ENCODE data around the gene ZNF439. TPM values are rescaled to one million over a fixed set of nuclear protein-coding genes. Genes with fewer than 3 reads are reported as not detected.

ZNF439 gene
- total and polyA plus RNA-seq, 2 of the 13 experiments (the other 11 are each of a cell fraction or from before 2014, with no cell fraction given): 2.9 to 4.9 TPM

GRCh38 chr19:11806354-11807098 lies 42.0 kb upstream of the ZNF439 start:
- Histone ChIP-seq H3K9me3 (ENCODE audit: low read length) (no peaks in the 10 kb centered on the region), H3K79me2 (ENCODE audit: insufficient read depth, low read length) (no peaks in the 10 kb centered on the region), H3K27ac (ENCODE audit: extremely low read length, insufficient read depth, low read length) (no peak overlapping the region), H2AFZ (ENCODE audit: low read length) (no peak overlapping the region), H3K4me1 (ENCODE audit: insufficient read depth, low read length) (no peaks in the 10 kb centered on the region), H4K20me1 (ENCODE audit: insufficient read depth, low read length) (no peaks in the 10 kb centered on the region), H3K4me2 (ENCODE audit: low read depth, low read length) (no peak overlapping the region), H3K9ac (ENCODE audit: insufficient read depth, low read depth, low read length) (no peak overlapping the region), H3K36me3 (replicated peaks in 1 of 2; ENCODE audit: control insufficient read depth in 1 of 2, insufficient read depth in 2 of 2, low read length in 2 of 2) (no peaks in the 10 kb centered on the region), H3K27me3 (ENCODE audit: control insufficient read depth in 1 of 2, insufficient read depth in 2 of 2, low read length in 2 of 2) (no peaks in the 10 kb centered on the region), H3K4me3 (replicated peaks in 1 of 3; ENCODE audit: insufficient read depth in 1 of 3, low read depth in 2 of 3, low read length in 3 of 3) (no peak overlapping the region)
- BruUV-seq (replicated peaks): no TSS peak
- POLR2A ChIA-PET: interaction anchor here (1.7 kb wide), 1 partner anchor 9 kb away, joined by 4 read pairs; the partner anchor contains the start of gene ZNF491
- WGBS (ENCODE audit: low lambda C conversion rate): 64% methylated on average over 11 of the region's 11 CpGs
- DNase-seq (ENCODE audit: low spot score) (no peak), ATAC-seq (no peak), FAIRE-seq (no peak)
- intact Hi-C loops (cut with micrococcal nuclease; ENCODE audit: unreplicated experiment) (no loop called here), in situ Hi-C loops (cut with HindIII; ENCODE audit: extremely low pct_ligation_motif_present, low pct_unique_long_range_greater_than_20kb) (no loop called here)
- TF ChIP-seq ZNF660 (CRISPR knock-in tag; IDR thresholded peaks at IDR 0.05; ENCODE audit: borderline replicate concordance, low read depth) (no peak), MBNL3 (CRISPR knock-in tag; conservative IDR thresholded peaks at IDR 0.05) (no peak), MXD4 (CRISPR knock-in tag; IDR thresholded peaks at IDR 0.05) (no peak), SP4 (CRISPR knock-in tag; IDR thresholded peaks at IDR 0.05) (no peak), ZNF414 (CRISPR knock-in tag; IDR thresholded peaks at IDR 0.05) (no peak), PAWR (CRISPR knock-in tag; IDR thresholded peaks at IDR 0.05; ENCODE audit: borderline replicate concordance) (no peak), ZNF101 (CRISPR knock-in tag; IDR thresholded peaks at IDR 0.05; ENCODE audit: borderline replicate concordance, low read depth) (no peak), RXRB (CRISPR knock-in tag; IDR thresholded peaks at IDR 0.05; ENCODE audit: borderline replicate concordance) (no peak), ZNF761 (CRISPR knock-in tag; conservative IDR thresholded peaks at IDR 0.05) (no peak), PCBP2 (optimal IDR thresholded peaks at IDR 0.05; ENCODE audit: low read depth, low read length, poor library complexity, severe bottlenecking) (no peak), HOXA5 (CRISPR knock-in tag; IDR thresholded peaks at IDR 0.05) (no peak)
- TF ChIP-seq, protein P1, sequence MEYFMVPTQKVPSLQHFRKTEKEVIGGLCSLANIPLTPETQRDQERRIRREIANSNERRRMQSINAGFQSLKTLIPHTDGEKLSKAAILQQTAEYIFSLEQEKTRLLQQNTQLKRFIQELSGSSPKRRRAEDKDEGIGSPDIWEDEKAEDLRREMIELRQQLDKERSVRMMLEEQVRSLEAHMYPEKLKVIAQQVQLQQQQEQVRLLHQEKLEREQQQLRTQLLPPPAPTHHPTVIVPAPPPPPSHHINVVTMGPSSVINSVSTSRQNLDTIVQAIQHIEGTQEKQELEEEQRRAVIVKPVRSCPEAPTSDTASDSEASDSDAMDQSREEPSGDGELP (IDR thresholded peaks at IDR 0.05; ENCODE audit: borderline replicate concordance, low read depth): no peak
- TF ChIP-seq, protein P2, sequence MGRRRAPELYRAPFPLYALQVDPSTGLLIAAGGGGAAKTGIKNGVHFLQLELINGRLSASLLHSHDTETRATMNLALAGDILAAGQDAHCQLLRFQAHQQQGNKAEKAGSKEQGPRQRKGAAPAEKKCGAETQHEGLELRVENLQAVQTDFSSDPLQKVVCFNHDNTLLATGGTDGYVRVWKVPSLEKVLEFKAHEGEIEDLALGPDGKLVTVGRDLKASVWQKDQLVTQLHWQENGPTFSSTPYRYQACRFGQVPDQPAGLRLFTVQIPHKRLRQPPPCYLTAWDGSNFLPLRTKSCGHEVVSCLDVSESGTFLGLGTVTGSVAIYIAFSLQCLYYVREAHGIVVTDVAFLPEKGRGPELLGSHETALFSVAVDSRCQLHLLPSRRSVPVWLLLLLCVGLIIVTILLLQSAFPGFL (CRISPR knock-in tag; IDR thresholded peaks at IDR 0.05): no peak
- CTCF ChIA-PET (ENCODE audit: low intra/inter-chr PET ratio, low total read pairs): no interaction called here
